HepG2 (cell line): ENCODE results near the gene MYLK.
"Not testable (repeated sequence)": the region's sequence is repeated elsewhere in the genome, so short reads cannot be mapped to it uniquely, and the experiment has no call there.

Source experiments
- MYC ChIP-seq: sonication (generic); formaldehyde crosslinking; IDR thresholded peaks from 2 replicates; pipeline ENCODE4 v1.9.0; 2021; ENCODE audit warnings: missing genetic modification reagents, borderline replicate concordance
- TF ChIP-seq, protein P1 (sequence below): sonication (generic); formaldehyde crosslinking; IDR thresholded peaks from 2 replicates; pipeline ENCODE4 v1.5.0; 2020; ENCODE audit warnings: mild to moderate bottlenecking, missing genetic modification reagents, moderate library complexity

DNA sequence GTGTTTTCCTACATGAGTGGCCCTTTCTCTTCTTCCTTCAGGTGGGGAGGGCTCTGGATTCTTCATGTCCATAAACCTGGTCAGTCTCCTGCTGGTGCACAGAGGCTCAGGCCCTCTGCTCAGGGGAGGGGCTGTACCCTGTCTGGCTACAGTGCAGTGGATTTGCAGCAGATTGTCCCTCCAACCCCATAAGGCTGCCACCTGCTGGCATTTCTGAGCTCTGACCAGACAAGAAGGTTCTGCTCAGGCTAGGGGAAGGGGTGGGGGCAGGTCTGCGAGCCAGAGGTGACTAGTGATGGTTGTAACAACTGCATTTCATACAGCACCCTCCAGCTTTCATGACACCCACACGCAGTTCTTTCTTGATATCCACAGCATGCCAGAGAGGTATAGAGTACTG is 182.1 kb downstream of the MYLK start:
- TF ChIP-seq MYC (CRISPR knock-in tag), result not testable (repeated sequence)
- TF ChIP-seq, protein P1, sequence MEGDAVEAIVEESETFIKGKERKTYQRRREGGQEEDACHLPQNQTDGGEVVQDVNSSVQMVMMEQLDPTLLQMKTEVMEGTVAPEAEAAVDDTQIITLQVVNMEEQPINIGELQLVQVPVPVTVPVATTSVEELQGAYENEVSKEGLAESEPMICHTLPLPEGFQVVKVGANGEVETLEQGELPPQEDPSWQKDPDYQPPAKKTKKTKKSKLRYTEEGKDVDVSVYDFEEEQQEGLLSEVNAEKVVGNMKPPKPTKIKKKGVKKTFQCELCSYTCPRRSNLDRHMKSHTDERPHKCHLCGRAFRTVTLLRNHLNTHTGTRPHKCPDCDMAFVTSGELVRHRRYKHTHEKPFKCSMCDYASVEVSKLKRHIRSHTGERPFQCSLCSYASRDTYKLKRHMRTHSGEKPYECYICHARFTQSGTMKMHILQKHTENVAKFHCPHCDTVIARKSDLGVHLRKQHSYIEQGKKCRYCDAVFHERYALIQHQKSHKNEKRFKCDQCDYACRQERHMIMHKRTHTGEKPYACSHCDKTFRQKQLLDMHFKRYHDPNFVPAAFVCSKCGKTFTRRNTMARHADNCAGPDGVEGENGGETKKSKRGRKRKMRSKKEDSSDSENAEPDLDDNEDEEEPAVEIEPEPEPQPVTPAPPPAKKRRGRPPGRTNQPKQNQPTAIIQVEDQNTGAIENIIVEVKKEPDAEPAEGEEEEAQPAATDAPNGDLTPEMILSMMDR (CRISPR knock-in tag), result peak; percentile 87
